ENCODE data around the gene MPI.

DNA sequence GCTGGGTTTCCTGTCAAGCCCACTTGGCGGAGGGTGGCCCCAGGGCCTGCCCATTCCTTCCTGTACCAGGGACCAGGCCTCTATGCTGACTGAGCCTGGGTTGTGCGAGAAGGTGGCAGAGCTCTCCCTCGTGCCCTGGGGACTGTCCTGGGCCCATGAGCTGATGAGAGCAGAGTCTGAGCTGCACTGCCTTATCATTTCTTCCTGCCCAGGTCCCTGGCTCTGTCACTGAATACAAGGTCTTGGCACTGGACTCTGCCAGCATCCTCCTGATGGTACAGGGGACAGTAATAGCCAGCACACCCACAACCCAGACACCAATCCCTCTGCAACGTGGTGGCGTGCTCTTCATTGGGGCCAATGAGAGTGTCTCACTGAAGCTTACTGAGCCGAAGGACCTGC is 7.5 kb downstream of the MPI start:
- TF ChIP-seq GABPA (IDR thresholded peaks at IDR 0.05; ENCODE audit: low read depth), result no peak
- TF ChIP-seq, protein P1, sequence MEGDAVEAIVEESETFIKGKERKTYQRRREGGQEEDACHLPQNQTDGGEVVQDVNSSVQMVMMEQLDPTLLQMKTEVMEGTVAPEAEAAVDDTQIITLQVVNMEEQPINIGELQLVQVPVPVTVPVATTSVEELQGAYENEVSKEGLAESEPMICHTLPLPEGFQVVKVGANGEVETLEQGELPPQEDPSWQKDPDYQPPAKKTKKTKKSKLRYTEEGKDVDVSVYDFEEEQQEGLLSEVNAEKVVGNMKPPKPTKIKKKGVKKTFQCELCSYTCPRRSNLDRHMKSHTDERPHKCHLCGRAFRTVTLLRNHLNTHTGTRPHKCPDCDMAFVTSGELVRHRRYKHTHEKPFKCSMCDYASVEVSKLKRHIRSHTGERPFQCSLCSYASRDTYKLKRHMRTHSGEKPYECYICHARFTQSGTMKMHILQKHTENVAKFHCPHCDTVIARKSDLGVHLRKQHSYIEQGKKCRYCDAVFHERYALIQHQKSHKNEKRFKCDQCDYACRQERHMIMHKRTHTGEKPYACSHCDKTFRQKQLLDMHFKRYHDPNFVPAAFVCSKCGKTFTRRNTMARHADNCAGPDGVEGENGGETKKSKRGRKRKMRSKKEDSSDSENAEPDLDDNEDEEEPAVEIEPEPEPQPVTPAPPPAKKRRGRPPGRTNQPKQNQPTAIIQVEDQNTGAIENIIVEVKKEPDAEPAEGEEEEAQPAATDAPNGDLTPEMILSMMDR (IDR thresholded peaks at IDR 0.05), result no peak
- TF ChIP-seq, protein P2, sequence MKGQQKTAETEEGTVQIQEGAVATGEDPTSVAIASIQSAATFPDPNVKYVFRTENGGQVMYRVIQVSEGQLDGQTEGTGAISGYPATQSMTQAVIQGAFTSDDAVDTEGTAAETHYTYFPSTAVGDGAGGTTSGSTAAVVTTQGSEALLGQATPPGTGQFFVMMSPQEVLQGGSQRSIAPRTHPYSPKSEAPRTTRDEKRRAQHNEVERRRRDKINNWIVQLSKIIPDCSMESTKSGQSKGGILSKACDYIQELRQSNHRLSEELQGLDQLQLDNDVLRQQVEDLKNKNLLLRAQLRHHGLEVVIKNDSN (IDR thresholded peaks at IDR 0.05; ENCODE audit: borderline replicate concordance, low read depth), result no peak
- no peak for TF ChIP-seq FOXJ3 (CRISPR knock-in tag; IDR thresholded peaks at IDR 0.05)
- no peak for TF ChIP-seq SMC3 (IDR thresholded peaks at IDR 0.05; ENCODE audit: low read depth, low read length)
- TF ChIP-seq RAD21 (IDR thresholded peaks at IDR 0.05; ENCODE audit: low read length), result no peak

Measured in SK-N-SH (cell line).